Activated CD4-positive, alpha-beta T cell treated with anti-CD3 and anti-CD28 coated beads, Interleukin-2, amount 10 ng/mL, durations not matched to agents 24 days and 14 days (primary cell): ENCODE data around the gene SLC24A3. TPM values are rescaled to one million over a fixed set of nuclear protein-coding genes. Genes with fewer than 3 reads are reported as not detected.

ENCODE experiments used
- DNase-seq: peaks from one replicate; pipeline ENCODE4 v3.0.0; 2022
- H3K27ac Mint-ChIP-seq: one replicate; pipeline ENCODE4 v1.8.0; 2022; ENCODE audit warnings: mild to moderate bottlenecking, mixed read lengths
- H3K27me3 Mint-ChIP-seq: one replicate; pipeline ENCODE4 v1.8.0; 2022; ENCODE audit warnings: mixed read lengths
- H3K36me3 Mint-ChIP-seq: one replicate; pipeline ENCODE4 v1.8.0; 2022; ENCODE audit warnings: low read depth, mild to moderate bottlenecking, mixed read lengths
- H3K4me1 Mint-ChIP-seq: one replicate; pipeline ENCODE4 v1.8.0; 2021; ENCODE audit warnings: mixed read lengths
- H3K4me3 Mint-ChIP-seq: one replicate; pipeline ENCODE4 v1.8.0; 2022; ENCODE audit warnings: mild to moderate bottlenecking, moderate library complexity, mixed read lengths
- H3K9me3 Mint-ChIP-seq: one replicate; pipeline ENCODE4 v1.8.0; 2021; ENCODE audit warnings: mixed read lengths
- intact Hi-C: fragments of 100-400 bp; cut with micrococcal nuclease; formaldehyde crosslinking; loops from one replicate; pipeline ENCODE4 v1.15.1; 2023
- total RNA-seq: library from RNA; stranded (reverse); gene quantifications from 2 replicates; pipeline ENCODE4 v1.2.3, GENCODE V29; 2022

Gene SLC24A3
- total RNA-seq, 1 donor from 2014 or later = not detected

- Mint-ChIP-seq H3K4me1 (no peaks in the 10 kb centered on the region), H3K27ac (no peak overlapping the region), H3K9me3 (no peaks in the 10 kb centered on the region), H3K4me3 (no peak overlapping the region), H3K27me3 (no peaks in the 10 kb centered on the region), H3K36me3 (no peaks in the 10 kb centered on the region)
- intact Hi-C loops = no loop called here
- DNase-seq = no peak
These were observed 517.2 kb downstream of the SLC24A3 start for GRCh38 chr20:19729672-19730071.

- Mint-ChIP-seq H3K27me3 (no peaks in the 10 kb centered on the region), H3K36me3 (no peaks in the 10 kb centered on the region), H3K27ac (no peak overlapping the region), H3K4me1 (no peaks in the 10 kb centered on the region), H3K4me3 (no peak overlapping the region), H3K9me3 (no peaks in the 10 kb centered on the region)
- intact Hi-C loops = no loop called here
- no peak for DNase-seq
These were observed 518.3 kb downstream of the SLC24A3 start for GRCh38 chr20:19730706-19731105.

DNA sequence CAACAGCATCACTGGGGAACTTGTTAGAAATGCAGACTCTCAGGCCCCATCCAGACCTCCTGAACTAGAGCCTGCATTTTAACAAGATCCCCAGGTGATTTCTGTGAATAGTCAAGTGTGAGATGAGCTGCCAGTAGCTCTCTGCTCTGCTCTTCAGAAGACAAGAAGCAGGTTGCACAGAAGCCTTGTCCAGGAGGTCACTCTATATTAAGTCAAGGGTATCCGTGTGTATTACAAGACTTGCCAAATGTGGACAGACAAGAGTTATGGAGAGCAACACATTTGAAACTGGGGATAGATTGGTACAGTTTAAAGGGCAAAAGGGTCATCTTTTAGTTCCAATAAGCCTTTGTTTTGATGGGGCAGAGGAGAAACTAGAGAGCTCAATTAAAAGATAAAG lies 522.4 kb downstream of the SLC24A3 start:
- H3K4me1 Mint-ChIP-seq = no peaks in the 10 kb centered on the region
- H3K4me3 Mint-ChIP-seq = no peak overlapping the region
- no peaks in the 10 kb centered on the region for H3K27me3 Mint-ChIP-seq
- DNase-seq = no peak
- H3K36me3 Mint-ChIP-seq = no peaks in the 10 kb centered on the region
- intact Hi-C loops = no loop called here
- no peaks in the 10 kb centered on the region for H3K9me3 Mint-ChIP-seq
- H3K27ac Mint-ChIP-seq = no peak overlapping the region

DNA sequence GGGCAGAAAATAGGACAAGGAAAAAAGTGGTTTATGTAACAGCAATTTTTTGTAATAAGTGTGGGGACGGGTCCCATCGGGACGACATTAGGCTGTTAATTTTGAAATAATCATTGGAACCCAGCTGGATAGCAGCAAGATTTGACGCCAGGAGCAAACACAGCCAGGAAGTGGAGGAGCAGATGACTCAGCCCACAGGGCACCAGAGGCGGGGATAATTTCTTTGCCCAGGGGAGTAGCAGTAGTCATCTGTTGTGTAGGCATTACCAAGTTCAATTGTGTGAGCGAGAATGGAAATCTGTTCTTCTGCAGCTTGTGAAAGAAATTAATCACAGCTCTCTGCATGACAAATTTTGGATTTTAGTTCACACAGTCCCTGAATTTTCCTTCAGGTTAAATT lies 523.0 kb downstream of the SLC24A3 start:
- Mint-ChIP-seq H3K4me1 (no peaks in the 10 kb centered on the region), H3K36me3 (no peaks in the 10 kb centered on the region), H3K27ac (no peak overlapping the region), H3K4me3 (no peak overlapping the region), H3K27me3 (no peaks in the 10 kb centered on the region), H3K9me3 (no peaks in the 10 kb centered on the region)
- DNase-seq = no peak
- intact Hi-C loops = no loop called here

- Mint-ChIP-seq H3K27me3 (no peaks in the 10 kb centered on the region), H3K4me1 (no peaks in the 10 kb centered on the region), H3K27ac (no peak overlapping the region), H3K4me3 (no peak overlapping the region), H3K36me3 (no peaks in the 10 kb centered on the region), H3K9me3 (no peaks in the 10 kb centered on the region)
- no peak for DNase-seq
- intact Hi-C loops = no loop called here
These were observed 524.6 kb downstream of the SLC24A3 start for GRCh38 chr20:19737025-19737424.

DNA sequence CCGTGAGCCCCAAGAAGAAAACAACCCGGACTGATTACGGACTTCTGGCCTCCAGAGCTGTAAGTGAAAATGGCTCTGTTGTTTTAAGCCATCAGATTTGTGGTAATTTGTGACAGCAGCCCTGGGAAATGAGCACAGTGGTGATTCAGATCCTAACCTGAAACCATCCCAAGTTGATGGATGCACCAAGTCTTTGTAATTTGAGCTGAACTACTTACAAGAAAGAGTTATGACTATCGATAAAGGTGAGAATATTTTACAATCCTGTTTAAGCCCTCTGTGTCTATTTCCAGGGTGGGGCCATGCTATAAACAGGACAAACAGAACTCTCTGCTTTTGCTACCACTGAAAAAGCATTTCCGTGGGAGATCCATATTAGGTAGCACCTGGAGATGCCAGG lies 526.5 kb downstream of the SLC24A3 start:
- H3K9me3 Mint-ChIP-seq = no peaks in the 10 kb centered on the region
- H3K27me3 Mint-ChIP-seq = no peaks in the 10 kb centered on the region
- no peaks in the 10 kb centered on the region for H3K4me1 Mint-ChIP-seq
- H3K4me3 Mint-ChIP-seq = no peak overlapping the region
- H3K36me3 Mint-ChIP-seq = no peaks in the 10 kb centered on the region
- DNase-seq = no peak
- no peak overlapping the region for H3K27ac Mint-ChIP-seq
- intact Hi-C loops = no loop called here

DNA sequence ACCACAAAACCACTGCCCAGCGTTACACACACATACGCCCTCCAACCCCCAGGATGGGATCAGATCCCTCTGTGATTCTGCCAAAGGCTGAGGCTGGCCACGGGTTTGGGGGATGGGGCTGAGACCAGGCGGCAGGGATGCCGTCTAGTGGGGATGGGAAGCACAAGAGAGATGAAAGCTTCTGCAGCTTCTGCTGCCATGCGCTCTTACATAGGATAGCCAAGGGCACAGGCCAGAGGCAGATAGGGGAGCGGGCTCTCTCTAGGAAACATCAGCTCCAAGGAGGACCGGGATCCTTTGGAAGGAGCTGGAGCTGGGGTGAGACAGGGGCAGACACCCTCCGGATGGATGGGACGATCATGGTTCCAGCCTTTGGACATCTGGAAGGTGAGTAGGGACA lies 526.9 kb downstream of the SLC24A3 start:
- H3K9me3 Mint-ChIP-seq = no peaks in the 10 kb centered on the region
- intact Hi-C loops = no loop called here
- DNase-seq = no peak
- no peak overlapping the region for H3K27ac Mint-ChIP-seq
- no peak overlapping the region for H3K4me3 Mint-ChIP-seq
- no peaks in the 10 kb centered on the region for H3K4me1 Mint-ChIP-seq
- H3K36me3 Mint-ChIP-seq = no peaks in the 10 kb centered on the region
- no peaks in the 10 kb centered on the region for H3K27me3 Mint-ChIP-seq

- no peak for DNase-seq
- Mint-ChIP-seq H3K9me3 (no peaks in the 10 kb centered on the region), H3K36me3 (no peaks in the 10 kb centered on the region), H3K4me1 (no peaks in the 10 kb centered on the region), H3K4me3 (no peak overlapping the region), H3K27me3 (no peaks in the 10 kb centered on the region), H3K27ac (no peak overlapping the region)
- intact Hi-C loops = no loop called here
These were observed 528.1 kb downstream of the SLC24A3 start for GRCh38 chr20:19740512-19740911.

- H3K27ac Mint-ChIP-seq = no peak overlapping the region
- intact Hi-C loops = no loop called here
- H3K36me3 Mint-ChIP-seq = no peaks in the 10 kb centered on the region
- H3K27me3 Mint-ChIP-seq = no peaks in the 10 kb centered on the region
- H3K9me3 Mint-ChIP-seq = no peaks in the 10 kb centered on the region
- no peak for DNase-seq
- H3K4me1 Mint-ChIP-seq = no peaks in the 10 kb centered on the region
- H3K4me3 Mint-ChIP-seq = no peak overlapping the region
These were observed 529.5 kb downstream of the SLC24A3 start for GRCh38 chr20:19741924-19742323.

GRCh38 chr20:19742974-19743639 lies 530.7 kb downstream of the SLC24A3 start:
- no peak overlapping the region for H3K27ac Mint-ChIP-seq
- no peak overlapping the region for H3K4me3 Mint-ChIP-seq
- DNase-seq = no peak
- no peaks in the 10 kb centered on the region for H3K36me3 Mint-ChIP-seq
- H3K27me3 Mint-ChIP-seq = no peaks in the 10 kb centered on the region
- no peaks in the 10 kb centered on the region for H3K9me3 Mint-ChIP-seq
- no peaks in the 10 kb centered on the region for H3K4me1 Mint-ChIP-seq
- intact Hi-C loops = no loop called here

- no peaks in the 10 kb centered on the region for H3K36me3 Mint-ChIP-seq
- no peaks in the 10 kb centered on the region for H3K9me3 Mint-ChIP-seq
- intact Hi-C loops = no loop called here
- DNase-seq = no peak
- H3K27me3 Mint-ChIP-seq = no peaks in the 10 kb centered on the region
- no peaks in the 10 kb centered on the region for H3K4me1 Mint-ChIP-seq
- H3K27ac Mint-ChIP-seq = no peak overlapping the region
- no peak overlapping the region for H3K4me3 Mint-ChIP-seq
These were observed 531.2 kb downstream of the SLC24A3 start for GRCh38 chr20:19743640-19743995.

GRCh38 chr20:19745106-19745505 lies 532.7 kb downstream of the SLC24A3 start:
- H3K27me3 Mint-ChIP-seq = no peaks in the 10 kb centered on the region
- H3K36me3 Mint-ChIP-seq = no peaks in the 10 kb centered on the region
- no peak overlapping the region for H3K27ac Mint-ChIP-seq
- no peak for DNase-seq
- H3K9me3 Mint-ChIP-seq = no peaks in the 10 kb centered on the region
- H3K4me3 Mint-ChIP-seq = no peak overlapping the region
- intact Hi-C loops = no loop called here
- H3K4me1 Mint-ChIP-seq = no peaks in the 10 kb centered on the region

GRCh38 chr20:19745584-19745983 lies 533.1 kb downstream of the SLC24A3 start:
- no peaks in the 10 kb centered on the region for H3K36me3 Mint-ChIP-seq
- intact Hi-C loops = no loop called here
- H3K27me3 Mint-ChIP-seq = no peaks in the 10 kb centered on the region
- H3K4me3 Mint-ChIP-seq = no peak overlapping the region
- no peaks in the 10 kb centered on the region for H3K4me1 Mint-ChIP-seq
- no peak overlapping the region for H3K27ac Mint-ChIP-seq
- DNase-seq = no peak
- H3K9me3 Mint-ChIP-seq = no peaks in the 10 kb centered on the region

DNA sequence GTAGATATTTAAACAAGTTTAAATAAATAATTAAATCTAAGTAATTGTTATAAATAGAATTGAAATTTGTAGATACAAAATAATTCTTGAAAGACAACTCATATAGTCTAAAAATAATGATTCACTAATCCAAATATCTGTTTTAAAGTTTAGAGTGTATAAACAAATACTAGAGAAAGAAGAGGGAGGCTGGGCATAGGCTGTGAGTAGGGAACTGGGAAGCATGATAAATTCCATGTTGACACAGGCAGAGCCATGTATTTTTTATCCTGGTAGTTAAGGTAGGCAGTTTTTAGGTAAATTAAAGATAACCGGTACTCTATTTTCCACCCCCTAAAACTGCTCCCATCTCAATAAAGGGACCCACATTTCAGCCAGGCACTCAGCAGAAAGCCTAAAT lies 534.0 kb downstream of the SLC24A3 start:
- no peaks in the 10 kb centered on the region for H3K9me3 Mint-ChIP-seq
- H3K4me1 Mint-ChIP-seq = no peaks in the 10 kb centered on the region
- H3K4me3 Mint-ChIP-seq = no peak overlapping the region
- intact Hi-C loops = no loop called here
- no peak for DNase-seq
- no peaks in the 10 kb centered on the region for H3K36me3 Mint-ChIP-seq
- H3K27ac Mint-ChIP-seq = no peak overlapping the region
- H3K27me3 Mint-ChIP-seq = no peaks in the 10 kb centered on the region

DNA sequence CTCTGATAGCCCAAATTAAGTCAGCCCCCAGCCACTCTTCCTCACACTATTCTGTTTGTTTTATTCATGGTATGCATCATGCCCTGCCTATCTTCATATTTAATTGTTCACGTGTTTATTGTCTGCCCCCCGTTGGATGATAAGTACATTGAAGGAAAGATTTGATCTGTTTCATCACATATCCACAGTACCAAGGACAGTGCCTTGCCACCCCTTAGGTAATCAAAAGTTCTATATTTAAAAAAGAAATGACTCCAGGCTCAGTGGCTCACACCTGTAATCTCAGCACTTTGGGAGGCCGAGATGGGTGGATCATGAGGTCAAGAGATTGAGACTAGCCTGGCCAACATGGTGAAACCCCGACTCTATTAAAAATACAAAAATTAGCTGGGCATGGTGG lies 535.5 kb downstream of the SLC24A3 start:
- DNase-seq = no peak
- Mint-ChIP-seq H3K27me3 (no peaks in the 10 kb centered on the region), H3K36me3 (no peaks in the 10 kb centered on the region)

More for the DNA sequence above, 535.5 kb downstream of the SLC24A3 start:
- no peak overlapping the region for H3K27ac Mint-ChIP-seq
- no peak overlapping the region for H3K4me3 Mint-ChIP-seq
- H3K9me3 Mint-ChIP-seq = no peaks in the 10 kb centered on the region
- H3K4me1 Mint-ChIP-seq = no peaks in the 10 kb centered on the region
- intact Hi-C loops = no loop called here
